Gastroesophageal sphincter (tissue), 3 donors: ENCODE measurements around the gene UBE2H.
"Not testable (repeated sequence)": the region's sequence is repeated elsewhere in the genome, so short reads cannot be mapped to it uniquely, and the experiment has no call there.

Source experiments
- POLR2A ChIP-seq, 2 donors: fragments of 450-650 bp; IDR thresholded peaks; one replicate each; pipeline ENCODE4 v1.6.1; 2017; ENCODE audit warnings: antibody characterized with exemption in 2 of 2, mild to moderate bottlenecking in 2 of 2, moderate library complexity in 1 of 2
- TF ChIP-seq, protein P1 (sequence below), 4 experiments: fragments of 200-600 bp in 2 of 4; fragments of 450-650 bp in 2 of 4; sonication (generic) in 1 of 4; IDR thresholded peaks; one replicate each; pipeline ENCODE4 v1.5.1; 2017 to 2019; ENCODE audit warnings: antibody characterized with exemption in 4 of 4, mild to moderate bottlenecking in 2 of 4, moderate library complexity in 2 of 4

DNA sequence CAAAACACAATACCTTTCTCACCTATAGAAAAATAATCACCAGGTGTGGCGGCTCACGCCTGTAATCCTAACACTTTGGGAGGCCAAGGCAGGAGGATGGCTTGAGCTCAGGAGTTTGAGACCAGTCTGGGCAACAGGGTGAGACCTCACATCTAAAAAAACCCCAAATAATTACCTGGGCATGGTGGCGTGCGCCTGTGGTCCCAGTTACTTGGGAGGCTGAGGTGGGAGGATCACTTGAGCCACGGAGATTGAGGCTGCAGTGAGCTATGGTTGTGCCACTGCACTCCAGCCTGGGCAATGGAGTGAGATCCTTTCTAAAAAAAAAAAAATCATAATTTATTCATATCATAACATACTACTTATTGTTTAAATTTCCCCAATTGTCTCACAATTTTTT is 129.6 kb downstream of the UBE2H start:
- TF ChIP-seq POLR2A (IDR thresholded peaks at IDR 0.05) = not testable (repeated sequence)
- TF ChIP-seq, protein P1, sequence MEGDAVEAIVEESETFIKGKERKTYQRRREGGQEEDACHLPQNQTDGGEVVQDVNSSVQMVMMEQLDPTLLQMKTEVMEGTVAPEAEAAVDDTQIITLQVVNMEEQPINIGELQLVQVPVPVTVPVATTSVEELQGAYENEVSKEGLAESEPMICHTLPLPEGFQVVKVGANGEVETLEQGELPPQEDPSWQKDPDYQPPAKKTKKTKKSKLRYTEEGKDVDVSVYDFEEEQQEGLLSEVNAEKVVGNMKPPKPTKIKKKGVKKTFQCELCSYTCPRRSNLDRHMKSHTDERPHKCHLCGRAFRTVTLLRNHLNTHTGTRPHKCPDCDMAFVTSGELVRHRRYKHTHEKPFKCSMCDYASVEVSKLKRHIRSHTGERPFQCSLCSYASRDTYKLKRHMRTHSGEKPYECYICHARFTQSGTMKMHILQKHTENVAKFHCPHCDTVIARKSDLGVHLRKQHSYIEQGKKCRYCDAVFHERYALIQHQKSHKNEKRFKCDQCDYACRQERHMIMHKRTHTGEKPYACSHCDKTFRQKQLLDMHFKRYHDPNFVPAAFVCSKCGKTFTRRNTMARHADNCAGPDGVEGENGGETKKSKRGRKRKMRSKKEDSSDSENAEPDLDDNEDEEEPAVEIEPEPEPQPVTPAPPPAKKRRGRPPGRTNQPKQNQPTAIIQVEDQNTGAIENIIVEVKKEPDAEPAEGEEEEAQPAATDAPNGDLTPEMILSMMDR (IDR thresholded peaks at IDR 0.05) = not testable (repeated sequence)
